ENCODE results near the gene UQCC3.

Gene UQCC3

GRCh38 chr11:62677714-62678113 is 6.2 kb downstream of the UQCC3 start:
- no peak for DNase-seq (ENCODE audit: extremely low read depth, low read depth)
- TF ChIP-seq, protein P1, sequence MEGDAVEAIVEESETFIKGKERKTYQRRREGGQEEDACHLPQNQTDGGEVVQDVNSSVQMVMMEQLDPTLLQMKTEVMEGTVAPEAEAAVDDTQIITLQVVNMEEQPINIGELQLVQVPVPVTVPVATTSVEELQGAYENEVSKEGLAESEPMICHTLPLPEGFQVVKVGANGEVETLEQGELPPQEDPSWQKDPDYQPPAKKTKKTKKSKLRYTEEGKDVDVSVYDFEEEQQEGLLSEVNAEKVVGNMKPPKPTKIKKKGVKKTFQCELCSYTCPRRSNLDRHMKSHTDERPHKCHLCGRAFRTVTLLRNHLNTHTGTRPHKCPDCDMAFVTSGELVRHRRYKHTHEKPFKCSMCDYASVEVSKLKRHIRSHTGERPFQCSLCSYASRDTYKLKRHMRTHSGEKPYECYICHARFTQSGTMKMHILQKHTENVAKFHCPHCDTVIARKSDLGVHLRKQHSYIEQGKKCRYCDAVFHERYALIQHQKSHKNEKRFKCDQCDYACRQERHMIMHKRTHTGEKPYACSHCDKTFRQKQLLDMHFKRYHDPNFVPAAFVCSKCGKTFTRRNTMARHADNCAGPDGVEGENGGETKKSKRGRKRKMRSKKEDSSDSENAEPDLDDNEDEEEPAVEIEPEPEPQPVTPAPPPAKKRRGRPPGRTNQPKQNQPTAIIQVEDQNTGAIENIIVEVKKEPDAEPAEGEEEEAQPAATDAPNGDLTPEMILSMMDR (IDR thresholded peaks at IDR 0.05; ENCODE audit: low read depth, low read length) = no peak

- TF ChIP-seq, protein P1 (IDR thresholded peaks at IDR 0.05; ENCODE audit: low read depth, low read length) = no peak
- DNase-seq (ENCODE audit: extremely low read depth, low read depth) = no peak
These were observed 6.9 kb downstream of the UQCC3 start for GRCh38 chr11:62678433-62678769.

DNA sequence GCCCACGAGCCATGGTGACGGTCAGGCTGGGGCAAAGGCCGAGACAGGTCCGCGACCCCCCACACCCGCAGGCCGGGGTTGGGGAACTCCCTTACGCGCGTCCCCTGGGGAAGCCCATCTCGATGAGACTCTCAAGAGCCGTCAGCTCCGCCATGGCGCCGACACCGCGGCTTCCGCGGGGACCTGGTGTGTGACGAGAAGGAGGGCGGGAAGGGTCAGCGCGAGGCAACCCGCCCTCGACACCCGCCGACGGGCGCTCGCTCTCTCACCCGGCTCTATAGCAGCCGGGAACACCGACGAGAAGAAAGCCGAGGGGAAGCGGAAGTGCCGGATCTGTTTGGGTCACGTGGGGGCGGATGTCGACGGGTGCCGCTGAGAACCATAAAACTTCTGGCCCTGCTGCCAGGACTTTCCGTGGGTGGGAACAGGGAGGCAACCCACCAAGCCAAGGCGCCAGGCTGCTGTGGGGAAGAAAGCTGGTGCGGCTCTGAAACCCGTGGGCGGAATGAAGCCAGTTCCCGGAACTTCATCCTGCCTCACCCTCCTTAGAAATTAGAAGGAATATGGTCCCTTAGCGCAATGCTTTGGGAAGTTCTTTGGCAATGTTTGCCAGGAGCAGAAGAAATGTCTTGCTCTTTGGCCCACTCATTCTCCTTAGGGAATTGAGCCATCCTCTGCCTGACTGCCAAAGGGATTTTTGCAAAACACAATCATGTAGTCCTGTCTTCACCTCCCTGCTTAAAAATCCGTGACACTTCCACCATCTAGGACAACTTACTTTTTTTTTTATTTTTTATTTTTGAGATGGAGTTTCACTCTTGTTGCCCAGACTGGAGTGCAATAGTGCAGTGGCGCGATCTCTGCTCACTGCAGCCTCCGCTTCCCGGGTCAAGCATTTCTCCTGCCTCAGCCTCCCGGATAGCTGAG is 7.6 kb downstream of the UQCC3 start, which contains the start of gene UBXN1:
TSS of gene UBXN1 (minus strand) at position 304 of the 927 bp plus-strand sequence. CDS start at position 154, 150 bp downstream.
- TF ChIP-seq, protein P1 (IDR thresholded peaks at IDR 0.05; ENCODE audit: low read depth, low read length) = no peak
- DNase-seq (ENCODE audit: extremely low read depth, low read depth) = peak; percentile 73

DNA sequence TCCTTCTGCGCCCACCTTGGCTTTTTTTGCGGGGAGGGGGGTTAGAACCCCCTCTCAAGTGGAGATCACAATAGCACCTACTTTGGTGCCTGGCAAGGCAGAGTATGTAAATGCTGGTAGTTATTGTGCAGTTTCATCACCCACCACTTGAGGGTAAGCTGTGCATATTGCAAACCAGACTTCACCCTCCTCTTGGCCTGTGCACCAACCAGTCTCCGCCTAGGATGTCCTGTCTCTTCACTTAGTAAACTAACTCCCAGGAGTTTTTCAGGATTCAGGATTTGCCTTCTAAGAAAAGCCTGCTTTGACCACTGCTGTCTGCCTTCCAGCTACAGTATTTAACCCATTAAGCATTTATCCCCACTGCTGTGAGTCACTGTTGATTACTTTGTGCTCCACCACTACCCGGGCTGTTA is 9.4 kb downstream of the UQCC3 start:
- TF ChIP-seq, protein P1 (IDR thresholded peaks at IDR 0.05; ENCODE audit: low read depth, low read length) = peak; percentile 76
- peak; percentile 70 for DNase-seq (ENCODE audit: extremely low read depth, low read depth)

GRCh38 chr11:62682518-62682917 is 11.0 kb downstream of the UQCC3 start:
- TF ChIP-seq, protein P1 (IDR thresholded peaks at IDR 0.05; ENCODE audit: low read depth, low read length) = no peak
- DNase-seq (ENCODE audit: extremely low read depth, low read depth) = no peak

DNA sequence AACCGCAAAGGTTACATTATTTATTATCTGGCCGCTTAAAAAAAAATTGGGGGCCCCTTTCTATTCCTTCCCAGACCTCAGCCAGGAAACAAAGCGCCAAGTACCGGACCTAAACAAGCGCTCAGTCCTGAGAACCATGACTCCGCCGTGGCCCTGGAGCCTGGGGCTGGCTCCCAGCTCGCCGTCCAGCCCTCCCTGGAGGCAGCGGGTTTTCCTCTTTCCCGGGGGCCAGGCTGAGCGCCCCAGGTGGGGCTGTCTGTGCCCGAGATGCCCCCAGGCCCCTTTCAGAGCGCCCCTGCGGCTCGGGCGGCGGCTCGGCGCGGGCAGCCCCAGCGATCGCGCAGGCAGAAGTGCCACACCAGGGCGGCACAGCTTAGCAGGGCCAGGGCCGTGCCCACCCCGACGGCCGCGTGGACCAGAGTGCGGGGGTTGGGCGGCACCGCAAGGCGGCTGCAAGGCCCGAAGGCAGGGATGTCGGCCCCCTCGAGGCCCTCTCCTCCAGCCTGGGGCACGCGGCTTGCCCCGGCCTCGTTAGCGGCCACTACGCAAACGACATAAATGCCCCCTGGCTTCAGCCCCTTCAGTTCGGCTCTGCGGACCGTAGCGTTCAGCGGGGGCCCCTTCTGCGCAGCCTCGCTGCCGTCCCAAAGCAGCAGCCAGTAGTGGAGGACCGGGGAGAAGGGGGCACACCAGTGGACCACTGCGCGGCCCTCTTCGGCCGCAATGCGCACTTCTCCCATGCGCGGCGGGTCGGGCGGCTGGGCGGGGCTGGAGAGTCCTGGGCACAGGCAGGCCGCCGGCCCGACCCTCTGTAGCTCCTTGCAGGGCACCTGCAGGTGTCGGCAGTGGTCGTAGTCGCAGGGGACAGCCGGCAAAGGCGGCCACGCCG is 16.3 kb downstream of the UQCC3 start:
- TF ChIP-seq, protein P1 (IDR thresholded peaks at IDR 0.05; ENCODE audit: low read depth, low read length) = no peak
- no peak for DNase-seq (ENCODE audit: extremely low read depth, low read depth)
